Activated CD8-positive, alpha-beta memory T cell treated with anti-CD3 and anti-CD28 coated beads for 4 hours (primary cell): ENCODE data around the gene ZNF594.
"Not testable (repeated sequence)": the region's sequence is repeated elsewhere in the genome, so short reads cannot be mapped to it uniquely, and the experiment has no call there.

Experiments used
- DNase-seq, 2 donors: peaks; one replicate each; pipeline ENCODE4 v3.0.0-alpha.2; 2020; ENCODE audit warnings: low read depth in 2 of 2

Gene ZNF594

GRCh38 chr17:5136580-5137412 lies 54.9 kb downstream of the ZNF594 start:
- not testable (repeated sequence) for DNase-seq

- DNase-seq, result no peak
Observed at GRCh38 chr17:5135726-5136579, 55.7 kb downstream of the ZNF594 start.

GRCh38 chr17:5135131-5135712 lies 56.4 kb downstream of the ZNF594 start:
- DNase-seq, result not testable (repeated sequence)

GRCh38 chr17:5134571-5134970 lies 57.1 kb downstream of the ZNF594 start:
- DNase-seq, result not testable (repeated sequence)

- not testable (repeated sequence) for DNase-seq
Observed at GRCh38 chr17:5133961-5134360, 57.7 kb downstream of the ZNF594 start.

GRCh38 chr17:5133311-5133710 lies 58.4 kb downstream of the ZNF594 start:
- DNase-seq, result no peak

GRCh38 chr17:5132503-5133225 lies 59.0 kb downstream of the ZNF594 start:
- DNase-seq, result not testable (repeated sequence)

GRCh38 chr17:5131799-5132502 lies 59.7 kb downstream of the ZNF594 start:
- DNase-seq, result not testable (repeated sequence)

- DNase-seq, result no peak
Observed at GRCh38 chr17:5131146-5131715, 60.4 kb downstream of the ZNF594 start.

- DNase-seq, result not testable (repeated sequence)
Observed at GRCh38 chr17:5130687-5131086, 61.0 kb downstream of the ZNF594 start.

GRCh38 chr17:5130261-5130660 lies 61.4 kb downstream of the ZNF594 start:
- DNase-seq, result not testable (repeated sequence)

- not testable (repeated sequence) for DNase-seq
Observed at GRCh38 chr17:5129770-5130169, 61.9 kb downstream of the ZNF594 start.
